IMR-90 (cell line): ENCODE measurements around the gene PSMB11. TPM values are rescaled to one million over a fixed set of nuclear protein-coding genes. Genes with fewer than 3 reads are reported as not detected.

Experiments used
- ATAC-seq: fragments of 200-7000 bp; cut with Tn5 transposase; 2 replicates; pipeline ENCODE4 v1.9.1; 2020; ENCODE audit warnings: low read depth, mild to moderate bottlenecking, moderate library complexity
- BruUV-seq: library from RNA; stranded (reverse); fragments of 400-500 nt; replicated peaks from 2 replicates; lab custom pipeline; 2021; lab: Mats Ljungman, UMichigan
- CTCF ChIA-PET: fragments of 300-600 bp; formaldehyde crosslinking; extraction: SDS; loops from one replicate; lab custom pipeline; 2021; ENCODE audit warnings: antibody characterized with exemption; lab: Yijun Ruan, JAX
- POLR2A ChIA-PET: fragments of 300-600 bp; sonication (Branson Sonifier 250); formaldehyde crosslinking; loops from one replicate; lab custom pipeline; 2022; ENCODE audit warnings: antibody characterized with exemption; ENCODE audit not compliant: unreplicated experiment; lab: Charles Lee
- DNase-seq: peaks from one replicate; pipeline ENCODE4 v3.0.0; 2013
- H2AFZ ChIP-seq: replicated peaks from 2 replicates; pipeline ENCODE3; 2013; ENCODE audit warnings: low read length, mild to moderate bottlenecking; ENCODE audit not compliant: poor library complexity
- H2AK5ac ChIP-seq: 2 replicates; pipeline ENCODE4 v1.6.1; 2013; ENCODE audit warnings: low read depth, low read length, inconsistent platforms
- H2AK9ac ChIP-seq: replicated peaks from 2 replicates; pipeline ENCODE3; 2013; ENCODE audit warnings: mild to moderate bottlenecking, low read depth, low read length, moderate library complexity; ENCODE audit not compliant: poor library complexity
- H2BK120ac ChIP-seq: 2 replicates; pipeline ENCODE4 v1.6.1; 2013; ENCODE audit warnings: low read depth, low read length, inconsistent platforms
- H2BK15ac ChIP-seq: 3 replicates; pipeline ENCODE4 v1.6.1; 2013; ENCODE audit warnings: low read depth, low read length, inconsistent platforms
- H2BK20ac ChIP-seq: 2 replicates; pipeline ENCODE4 v1.6.1; 2013; ENCODE audit warnings: low read depth, mild to moderate bottlenecking, inconsistent platforms, low read length, moderate library complexity
- H2BK5ac ChIP-seq: 2 replicates; pipeline ENCODE4 v1.6.1; 2013; ENCODE audit warnings: mild to moderate bottlenecking, low read depth, low read length, inconsistent platforms; ENCODE audit not compliant: poor library complexity, severe bottlenecking
- H3K14ac ChIP-seq: replicated peaks from 2 replicates; pipeline ENCODE4 v1.6.1; 2013; ENCODE audit warnings: low read depth, low read length, inconsistent platforms
- H3K18ac ChIP-seq: 2 replicates; pipeline ENCODE4 v1.6.1; 2013; ENCODE audit warnings: low read depth, low read length, control low read depth
- H3K23ac ChIP-seq: 2 replicates; pipeline ENCODE4 v1.6.1; 2013; ENCODE audit warnings: low read depth, low read length, inconsistent platforms
- H3K27ac ChIP-seq: 2 replicates; pipeline ENCODE4 v1.5.1; 2013; ENCODE audit warnings: mild to moderate bottlenecking, control low read depth, low read length; ENCODE audit not compliant: insufficient read depth
- H3K27me3 ChIP-seq: 2 replicates; pipeline ENCODE4 v1.6.1; 2013; ENCODE audit warnings: low read length; ENCODE audit not compliant: control insufficient read depth, insufficient read depth
- H3K36me3 ChIP-seq: 2 replicates; pipeline ENCODE4 v1.6.1; 2013; ENCODE audit warnings: low read length, mixed read lengths; ENCODE audit not compliant: control insufficient read depth, insufficient read depth
- H3K4ac ChIP-seq: 2 replicates; pipeline ENCODE4 v1.6.1; 2013; ENCODE audit warnings: low read depth, low read length, inconsistent platforms
- H3K4me1 ChIP-seq: 2 replicates; pipeline ENCODE4 v1.6.1; 2013; ENCODE audit warnings: low read length, mixed read lengths; ENCODE audit not compliant: control insufficient read depth, insufficient read depth
- H3K4me2 ChIP-seq: 2 replicates; pipeline ENCODE4 v1.6.1; 2013; ENCODE audit warnings: low read depth, mild to moderate bottlenecking, control low read depth, low read length, moderate library complexity
- H3K4me3 ChIP-seq: 2 replicates; pipeline ENCODE4 v1.5.1; 2013; ENCODE audit warnings: low read depth, mild to moderate bottlenecking, control low read depth, low read length, moderate library complexity; ENCODE audit not compliant: insufficient read depth
- H3K56ac ChIP-seq: 2 replicates; pipeline ENCODE4 v1.6.1; 2013; ENCODE audit warnings: low read length, inconsistent platforms; ENCODE audit not compliant: insufficient read depth; ENCODE audit errors: extremely low read depth
- H3K79me1 ChIP-seq, 2 experiments: 2 replicates each; pipeline ENCODE4 v1.6.1; 2013; ENCODE audit warnings: low read length in 2 of 2, inconsistent platforms in 1 of 2, low read depth in 1 of 2
- H3K9ac ChIP-seq: 2 replicates; pipeline ENCODE4 v1.6.1; 2013; ENCODE audit warnings: low read depth, low read length, control low read depth
- H3K9me1 ChIP-seq: 2 replicates; pipeline ENCODE4 v1.6.1; 2013; ENCODE audit warnings: low read length, inconsistent platforms; ENCODE audit not compliant: insufficient read depth
- H3K9me3 ChIP-seq: 2 replicates; pipeline ENCODE4 v1.6.1; 2013; ENCODE audit warnings: low read length; ENCODE audit not compliant: control insufficient read depth, insufficient read depth
- H4K20me1 ChIP-seq: 2 replicates; pipeline ENCODE4 v1.6.1; 2013; ENCODE audit warnings: low read length, inconsistent platforms; ENCODE audit not compliant: insufficient read depth
- H4K5ac ChIP-seq: 2 replicates; pipeline ENCODE4 v1.6.1; 2013; ENCODE audit warnings: mild to moderate bottlenecking, low read depth, low read length, control low read depth
- H4K8ac ChIP-seq, 2 experiments: 2 replicates each; pipeline ENCODE4 v1.6.1; 2013; ENCODE audit warnings: low read depth in 2 of 2, low read length in 2 of 2, control low read depth in 1 of 2, inconsistent platforms in 1 of 2
- H4K91ac ChIP-seq: 2 replicates; pipeline ENCODE4 v1.6.1; 2013; ENCODE audit warnings: low read depth, low read length, inconsistent platforms; ENCODE audit not compliant: insufficient read depth
- POLR2A ChIP-seq: IDR thresholded peaks from 2 replicates; pipeline ENCODE4 v1.6.1; 2012; ENCODE audit warnings: mild to moderate bottlenecking, low read depth, low read length
- USF2 ChIP-seq: fragments of 150-350 bp; IDR thresholded peaks from 2 replicates; pipeline ENCODE4 v1.6.1; 2017; ENCODE audit warnings: mild to moderate bottlenecking, antibody characterized with exemption, low read length, low read depth
- WGBS, 2 experiments: methylation state at CpG; one replicate each; pipeline versions ENCODE4 v1.1.5 to v1.1.7; 2013; ENCODE audit warnings: missing lambda C conversion rate in 2 of 2; ENCODE audit not compliant: insufficient read length in 1 of 2; ENCODE audit errors: extremely low coverage in 2 of 2; 5-methylcytosine and 5-hydroxymethylcytosine counted together
- dilution Hi-C: fragments of 300-500 bp; cut with HindIII; formaldehyde crosslinking; loops from one replicate; pipeline ENCODE4 v1.14.3; 2018; ENCODE audit warnings: low sequenced_read_pairs; ENCODE audit not compliant: unreplicated experiment
- in situ Hi-C: fragments of 300-500 bp; cut with MboI; formaldehyde crosslinking; loops from 3 replicates; pipeline ENCODE4 v1.14.3; 2019; ENCODE audit warnings: low sequenced_read_pairs, inconsistent platforms, mixed read lengths
- intact Hi-C: fragments of 100-400 bp; cut with micrococcal nuclease; formaldehyde crosslinking; loops from 2 replicates; pipeline ENCODE4 v1.10.0; 2022
- polyA plus RNA-seq, 3 experiments: library from polyadenylated mRNA; depleted of rRNA; stranded (reverse); fragments of >200 nt; gene quantifications; 2 replicates each; pipeline ENCODE4 v1.2.3, GENCODE V29; 2012; ENCODE audit warnings: low replicate concordance in 1 of 3
- total RNA-seq: library from RNA; depleted of rRNA; stranded (reverse); fragments of >200 nt; gene quantifications from 2 replicates; pipeline ENCODE4 v1.2.3, GENCODE V29; 2012

Gene PSMB11
- total and polyA plus RNA-seq, 2 of the 4 experiments (the other 2 are of a cell fraction), result not detected

- CTCF ChIA-PET, result interaction anchor here (1.4 to 1.5 kb wide), 2 partner anchors 57 to 58 kb away, joined by 4 to 5 read pairs; no protein-coding TSS in a partner anchor
- Histone ChIP-seq H3K9ac (no peak overlapping the region), H3K23ac (no peak overlapping the region; the same call in 1 of the 2 replicates), H3K27ac (no peak overlapping the region), H4K5ac (no peak overlapping the region), H2BK15ac (no peak overlapping the region), H3K9me3 (no peaks in the 10 kb centered on the region), H2AK9ac (no peak overlapping the region), H3K18ac (no peak overlapping the region), H3K56ac (no peak overlapping the region), H2AFZ (no peak overlapping the region), H2BK20ac (no peak overlapping the region), H3K27me3 (no peaks in the 10 kb centered on the region), H2AK5ac (no peak overlapping the region), H3K4me1 (peaks cover 9% of the 10 kb centered on the region), H3K4me2 (no peak overlapping the region), H4K91ac (no peak overlapping the region), H4K8ac (no peak overlapping the region), H3K4ac (no peak overlapping the region), H3K36me3 (peaks cover 2% of the 10 kb centered on the region; the same call in 1 of the 2 replicates), H3K79me1 (peaks cover 0 to 12% of the 10 kb centered on the region in 2 experiments; a peak in 2 of 4 replicates), H4K20me1 (no peaks in the 10 kb centered on the region; the same call in 1 of the 2 replicates), H3K14ac (no peak overlapping the region), H2BK120ac (no peak overlapping the region), H3K4me3 (no peak overlapping the region), H3K9me1 (peaks cover 3% of the 10 kb centered on the region; the same call in 1 of the 2 replicates), H2BK5ac (no peak overlapping the region)
- DNase-seq, result no peak
- in situ Hi-C loops (loop anchor here (5.0 kb wide), 1 partner anchor 59 kb away; no protein-coding TSS in a partner anchor), dilution Hi-C loops (no loop called here), intact Hi-C loops (loop anchor here (1.0 kb wide), 1 partner anchor 33 kb away; no protein-coding TSS in a partner anchor)
- TF ChIP-seq USF2, result no peak
- TF ChIP-seq POLR2A, result no peak
- POLR2A ChIA-PET, result interaction anchor here (0.6 to 1.0 kb wide), 2 partner anchors 27 to 121 kb away, joined by 3 to 4 read pairs; no protein-coding TSS in a partner anchor
- BruUV-seq, result no TSS peak
- WGBS, 2 experiments, result no CpG with 5 or more reads among the region's 5 CpGs
- ATAC-seq, result no peak
Measured at GRCh38 chr14:23051141-23052057, 9.4 kb downstream of the PSMB11 start.
